ENCODE results near the gene HMSD.
"Not testable (repeated sequence)": the region's sequence is repeated elsewhere in the genome, so short reads cannot be mapped to it uniquely, and the experiment has no call there.

HMSD gene

DNA sequence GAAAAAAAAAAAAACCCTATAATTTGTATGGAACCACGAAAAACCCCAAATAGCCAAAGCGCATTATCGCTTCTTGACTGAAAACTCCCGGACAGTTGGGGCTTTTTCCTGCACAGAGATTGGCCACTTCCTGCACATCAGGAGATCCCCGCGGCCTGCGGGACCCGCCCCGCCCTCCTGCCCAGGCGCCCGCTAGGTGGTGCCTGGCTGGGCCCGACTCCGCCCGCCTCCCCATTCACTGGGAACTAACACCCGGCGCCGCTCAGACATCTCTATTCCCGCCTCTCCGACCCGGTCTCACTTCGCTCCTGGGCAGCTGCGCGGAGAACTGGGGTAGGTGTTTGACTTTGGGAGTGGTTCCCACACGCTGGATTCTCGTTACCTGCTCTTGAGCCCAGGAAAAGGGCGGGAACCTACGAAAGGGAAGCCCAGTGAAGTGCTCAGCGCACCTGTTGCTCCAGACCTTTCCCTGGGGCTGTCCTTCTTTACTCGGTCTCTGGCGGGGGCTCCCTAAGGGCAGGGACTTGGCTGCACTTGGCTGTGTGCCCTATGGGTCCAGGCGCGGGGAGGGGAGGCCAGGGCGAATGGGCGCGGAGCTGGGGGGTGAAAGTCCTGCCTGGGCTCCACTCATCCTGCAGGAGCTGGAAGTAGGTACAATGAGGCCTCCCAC lies at the start of gene HMSD:
Gene HMSD (plus strand): TSS at position 234 of the 670 bp plus-strand sequence. CDS start 4,155 bp downstream, outside the sequence.
- no peak for DNase-seq

GRCh38 chr18:63903851-63904570 lies 45.1 kb upstream of the HMSD start:
- DNase-seq = no peak

GRCh38 chr18:63904694-63905093 lies 44.4 kb upstream of the HMSD start:
- no peak for DNase-seq

DNA sequence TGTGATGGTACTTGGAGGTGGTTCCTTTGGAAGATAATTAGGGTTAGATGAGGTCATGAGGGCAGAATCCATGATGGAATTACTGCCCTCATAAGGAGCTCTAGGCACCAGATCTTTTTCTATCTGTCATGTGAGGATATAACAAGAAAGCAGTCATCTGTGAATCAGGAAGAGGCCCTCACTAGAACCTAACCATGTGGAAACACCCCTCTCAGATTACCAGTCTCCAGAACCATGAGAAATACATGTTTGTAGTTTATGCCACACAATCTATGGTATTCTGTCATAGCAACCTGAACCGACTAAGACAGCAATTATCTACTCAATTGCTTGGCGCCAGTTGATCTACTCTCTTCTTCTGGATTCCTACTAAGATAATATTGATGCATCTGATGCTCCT lies 43.7 kb upstream of the HMSD start:
- DNase-seq = no peak

DNA sequence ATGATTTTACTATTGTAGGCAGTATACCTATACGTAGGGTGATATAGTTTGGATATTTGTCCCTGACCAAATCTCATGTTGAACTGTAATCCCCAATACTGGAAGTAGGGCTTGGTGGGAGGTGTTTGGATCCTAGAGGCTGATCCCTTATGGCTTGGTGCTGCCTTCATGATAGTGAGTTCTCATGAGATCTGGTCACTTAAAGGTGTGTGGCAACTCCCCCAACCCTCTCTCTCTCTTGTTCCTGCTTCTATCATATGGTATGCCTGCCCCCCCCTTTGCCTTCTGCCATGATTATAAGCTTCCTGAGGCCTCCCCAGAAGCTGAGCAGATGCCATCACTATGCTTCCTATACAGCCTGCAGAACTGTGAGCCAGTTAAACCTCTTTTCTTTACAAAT lies 43.0 kb upstream of the HMSD start:
- DNase-seq = no peak

GRCh38 chr18:63907664-63908063 lies 41.4 kb upstream of the HMSD start, which contains the start of gene SERPINB10:
SERPINB10 (plus strand) TSS chr18:63907958; CDS start chr18:63915511, 7,553 bp downstream.
- DNase-seq = no peak

DNA sequence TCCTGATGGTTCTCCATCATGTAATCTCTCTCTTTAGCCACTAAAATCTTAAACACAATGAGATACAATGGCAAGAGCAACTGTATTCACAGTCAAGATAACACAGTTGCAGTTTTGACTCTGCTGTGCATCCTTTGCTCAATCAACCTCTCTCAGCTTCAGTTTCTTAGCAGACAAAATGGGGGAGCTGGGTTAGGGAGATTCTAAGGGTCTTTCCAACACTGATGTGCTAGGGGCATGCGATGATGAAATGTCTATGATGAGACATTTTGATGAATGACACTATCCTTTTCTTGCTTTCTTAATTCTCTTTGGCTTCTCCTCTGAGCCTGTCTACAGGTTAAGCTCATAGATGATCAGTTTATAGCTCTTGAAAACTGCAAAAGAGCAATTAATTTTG lies 40.2 kb upstream of the HMSD start:
- DNase-seq = no peak

- no peak for DNase-seq
These were observed 39.2 kb upstream of the HMSD start for GRCh38 chr18:63909870-63910269.

DNA sequence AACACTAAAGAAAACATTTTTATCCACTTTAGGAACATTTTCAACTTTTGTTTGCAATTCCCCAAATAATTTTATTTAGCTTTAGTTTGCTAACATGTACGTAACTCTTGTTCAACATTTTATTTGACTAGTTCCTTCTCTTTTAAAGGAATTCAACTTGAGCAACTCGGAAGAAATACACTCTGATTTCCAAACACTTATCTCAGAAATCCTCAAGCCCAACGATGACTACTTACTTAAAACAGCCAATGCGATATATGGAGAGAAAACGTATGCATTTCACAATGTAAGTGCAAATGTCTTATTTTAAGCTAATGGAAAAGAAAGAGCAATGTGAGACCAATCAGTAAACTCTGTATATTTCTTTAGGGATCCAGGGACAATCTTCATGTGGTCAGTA lies 31.3 kb upstream of the HMSD start:
- DNase-seq = no peak

- DNase-seq = no peak
These were observed 27.1 kb upstream of the HMSD start for GRCh38 chr18:63922049-63922448.

DNA sequence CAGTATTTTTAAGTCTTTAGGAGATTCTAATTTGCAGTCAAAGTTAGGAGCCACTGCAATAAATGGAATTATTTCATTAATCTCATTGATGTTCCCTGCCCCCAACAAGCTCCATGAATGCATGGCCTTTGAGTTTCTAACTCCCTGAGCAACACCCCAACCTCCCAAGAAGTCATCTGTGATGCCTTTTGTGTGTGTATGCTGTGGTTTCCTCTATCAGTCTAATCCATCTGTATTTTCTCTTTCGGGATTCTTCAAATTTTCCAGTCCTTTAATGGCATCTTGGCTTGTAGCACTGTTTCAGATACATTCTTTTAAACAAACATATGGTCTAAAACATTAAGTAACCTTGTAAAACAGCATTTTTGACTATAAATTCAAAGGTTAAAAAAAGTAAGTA lies 24.6 kb upstream of the HMSD start:
- DNase-seq = peak; percentile 8

DNA sequence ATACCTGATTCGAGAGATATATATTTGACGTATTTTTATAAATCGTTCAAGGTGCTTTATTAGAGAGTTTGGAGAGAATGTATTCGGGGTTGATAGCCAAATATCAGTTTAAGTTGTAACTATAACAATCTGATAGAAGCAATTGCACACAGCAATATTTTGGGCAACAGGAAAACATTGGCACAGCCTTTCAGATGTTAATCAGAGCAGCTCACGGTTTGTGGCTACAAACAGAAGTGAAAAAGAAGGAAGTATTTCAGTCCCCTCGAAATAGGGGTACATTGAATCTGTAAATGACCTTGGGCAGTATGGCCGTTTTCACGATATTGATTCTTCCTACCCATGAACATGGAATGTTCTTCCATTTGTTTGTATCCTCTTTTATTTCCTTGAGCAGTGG lies 20.8 kb upstream of the HMSD start:
- DNase-seq = no peak

- peak; percentile 18 for DNase-seq
These were observed 19.7 kb upstream of the HMSD start for GRCh38 chr18:63929369-63929768.

- no peak for DNase-seq
These were observed 18.2 kb upstream of the HMSD start for GRCh38 chr18:63930773-63931354.

DNA sequence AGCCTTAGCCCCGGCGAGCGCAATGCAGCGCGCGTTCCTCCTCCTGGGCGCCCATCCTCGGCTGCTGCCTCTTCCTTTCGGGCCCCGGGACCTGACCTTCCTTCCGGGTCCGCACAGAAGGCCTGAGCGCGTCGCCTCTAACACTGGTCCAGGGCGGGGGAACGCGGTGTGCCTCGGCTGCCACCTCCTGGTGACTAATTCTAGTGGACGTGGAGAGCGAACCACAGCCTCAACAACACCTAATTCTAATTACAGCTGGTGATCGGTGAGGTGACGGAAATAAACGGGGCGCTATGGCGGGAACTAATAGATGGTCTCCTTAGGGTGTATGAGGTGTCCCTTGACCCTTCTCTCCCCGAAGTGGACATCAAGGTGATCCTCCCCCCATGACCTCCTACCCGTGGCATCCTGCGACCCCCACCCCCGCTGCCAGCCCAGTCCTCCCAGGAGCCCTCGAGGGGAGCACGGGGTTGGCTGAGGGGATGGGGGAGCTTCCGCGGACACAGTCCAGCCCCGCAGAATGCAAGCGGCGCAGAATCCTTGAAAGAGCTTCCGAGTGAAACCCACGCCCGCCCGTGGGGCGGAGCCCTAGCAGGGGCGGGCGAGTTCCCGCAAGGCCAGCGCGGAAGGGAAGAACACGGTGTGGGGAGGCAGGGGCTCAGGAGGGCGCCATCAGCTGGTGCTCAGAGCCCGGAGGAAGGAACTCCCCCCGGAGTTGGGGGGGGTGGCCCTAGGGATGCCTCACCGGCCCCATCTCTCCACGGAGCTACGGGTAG lies 12.8 kb upstream of the HMSD start:
- peak; percentile 79 for DNase-seq

DNA sequence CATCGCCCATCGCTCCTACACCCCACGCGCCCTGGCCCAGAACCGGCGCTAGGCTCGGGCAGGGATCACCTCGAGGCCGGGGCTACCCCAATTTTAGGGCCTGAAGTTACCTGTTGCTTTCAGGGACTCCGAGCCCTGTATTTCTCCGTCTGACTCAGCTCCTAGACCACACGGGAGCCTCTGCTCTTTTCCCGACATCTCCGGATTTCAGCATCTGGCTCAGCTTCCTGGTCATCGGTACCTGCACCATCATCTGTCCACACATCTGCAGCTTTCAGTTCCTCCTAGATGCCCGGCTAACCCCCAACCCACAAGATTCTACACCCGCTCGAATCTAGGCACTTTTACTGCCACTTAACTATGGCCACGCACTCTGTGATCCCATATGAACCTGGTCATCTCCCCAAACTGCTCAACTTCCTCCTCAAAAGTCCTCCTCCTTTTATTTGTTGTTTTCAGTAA lies 12.1 kb upstream of the HMSD start:
- DNase-seq = no peak

DNA sequence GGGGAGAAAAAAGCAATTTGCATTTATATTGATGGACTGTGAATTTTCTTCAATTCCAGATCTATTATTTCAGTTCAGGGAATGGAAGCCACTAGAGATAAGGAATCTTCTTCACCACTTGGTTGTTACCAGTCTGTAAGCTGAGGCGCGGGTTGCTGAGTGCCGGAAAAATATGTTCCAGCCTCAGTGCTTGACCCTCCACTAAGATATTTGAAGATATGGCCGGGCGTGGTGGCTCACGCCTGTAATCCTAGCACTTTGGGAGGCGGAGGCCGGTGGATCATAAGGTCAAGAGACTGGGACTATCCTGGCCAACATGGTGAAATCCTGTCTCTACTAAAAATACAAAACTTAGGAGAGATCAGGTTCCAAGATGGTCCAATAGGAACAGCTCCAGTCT lies 9.1 kb upstream of the HMSD start:
- no peak for DNase-seq

DNA sequence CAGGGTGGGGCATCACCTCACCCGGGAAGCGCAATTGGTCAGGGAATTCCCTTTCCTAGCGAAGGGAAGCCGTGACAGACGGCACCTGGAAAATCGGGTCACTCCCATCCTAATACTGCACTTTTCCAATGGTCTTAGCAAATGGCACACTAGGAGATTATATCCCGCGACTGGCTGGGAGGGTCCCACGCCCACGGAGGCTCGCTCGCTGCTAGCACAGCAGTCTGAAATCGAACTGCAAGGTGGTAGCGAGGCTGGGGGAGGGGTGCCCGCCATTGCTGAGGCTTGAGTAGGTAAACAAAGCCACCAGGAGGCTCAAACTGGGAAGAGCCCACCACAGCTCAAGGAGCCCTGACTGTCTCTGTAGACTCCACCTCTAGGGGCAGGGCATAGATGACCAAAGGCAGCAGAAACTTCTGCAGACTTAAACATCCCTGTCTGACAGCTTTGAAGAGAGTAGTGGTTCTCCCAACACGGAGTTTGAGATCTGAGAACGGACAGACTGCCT lies 8.5 kb upstream of the HMSD start:
- DNase-seq = not testable (repeated sequence)

- DNase-seq = no peak
These were observed 1.9 kb upstream of the HMSD start for GRCh38 chr18:63947051-63947790.

DNA sequence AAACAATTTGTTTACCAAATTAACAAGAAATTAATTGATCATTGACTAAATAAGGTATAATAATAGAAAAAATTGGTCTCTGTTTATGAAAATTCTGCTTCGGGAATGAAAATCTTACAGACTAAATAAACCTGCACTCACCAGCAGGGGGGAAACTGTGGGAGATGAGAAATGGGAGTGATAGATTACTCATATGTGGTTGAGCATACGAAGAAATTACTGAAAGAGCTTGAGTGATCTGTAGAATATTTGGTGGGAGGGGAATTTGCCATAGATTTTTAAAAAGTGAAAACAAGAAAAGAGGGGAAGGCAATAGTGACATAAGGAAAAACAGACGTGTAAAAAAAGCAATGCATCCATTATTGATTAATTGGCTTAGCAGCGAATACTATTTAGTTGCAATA lies 2.2 kb downstream of the HMSD start:
- DNase-seq = no peak

- DNase-seq = peak; percentile 23
These were observed 4.7 kb downstream of the HMSD start for GRCh38 chr18:63953811-63954210.

- no peak for DNase-seq
These were observed 7.7 kb downstream of the HMSD start for GRCh38 chr18:63956755-63957154.

Measured in OCI-M1 (cell line).